ENCODE measurements around the gene BORCS5. TPM values are rescaled to one million over a fixed set of nuclear protein-coding genes. Genes with fewer than 3 reads are reported as not detected.
"Not testable (repeated sequence)": the region's sequence is repeated elsewhere in the genome, so short reads cannot be mapped to it uniquely, and the experiment has no call there.

Gene BORCS5
- total and polyA plus RNA-seq, 5 donors from 2014 or later: 25.0 to 39.2 (median 36.2) TPM

DNA sequence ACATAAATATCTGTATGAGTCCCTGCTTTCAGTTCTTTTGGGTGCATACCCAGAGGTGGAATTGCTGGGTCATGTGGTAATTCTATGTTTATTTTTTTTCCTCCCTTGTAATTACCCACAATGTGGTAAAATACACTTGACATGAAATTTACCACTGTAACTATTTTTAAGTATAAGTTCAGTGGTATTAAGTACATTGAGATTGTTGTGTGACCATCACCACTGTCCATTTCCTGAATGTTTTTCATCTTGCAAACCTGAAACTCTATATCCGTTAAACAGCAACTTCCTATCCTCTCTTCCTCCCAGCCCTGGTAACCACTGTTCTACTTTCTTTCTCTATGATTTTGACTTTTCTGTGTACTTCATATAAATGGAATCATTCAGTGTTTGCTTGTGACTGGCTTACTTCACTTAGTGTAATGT, 51.4 kb downstream of the BORCS5 start:
- Histone ChIP-seq H3K4me1 (ENCODE audit: control insufficient read depth, insufficient read depth, low read length, poor library complexity, severe bottlenecking) (peaks cover 16% of the 10 kb centered on the region), H3K4me3 (ENCODE audit: low read depth, low read length) (peak overlapping the region; percentile 23), H3K9me3 (ENCODE audit: control insufficient read depth in 2 of 2, low read length in 2 of 2) (no peaks in the 10 kb centered on the region), H3K27me3 (ENCODE audit: control insufficient read depth, insufficient read depth, low read length) (no peaks in the 10 kb centered on the region), H3K36me3 (ENCODE audit: control insufficient read depth, insufficient read depth, low read length) (no peaks in the 10 kb centered on the region), H3K27ac (ENCODE audit: insufficient read depth, low read length, poor library complexity, severe bottlenecking) (no peak overlapping the region)
- no peaks in the 10 kb centered on the region for H3K27me3 Mint-ChIP-seq
- H3K4me1 Mint-ChIP-seq: peaks cover 14 to 41% (median 29%) of the 10 kb centered on the region in 4 donors
- H3K4me3 Mint-ChIP-seq: no peak overlapping the region
- H3K27ac Mint-ChIP-seq: peak overlapping the region in 1 of 3 donors; percentile 7
- H3K9me3 Mint-ChIP-seq: peaks cover 0 to 6% (median 0%) of the 10 kb centered on the region in 7 donors
- DNase-seq: peak in 1 of 3 donors; percentile 52
- ATAC-seq (ENCODE audit: low read depth in 2 of 2): no peak
- peaks cover 16% of the 10 kb centered on the region for H3K36me3 Mint-ChIP-seq

DNA sequence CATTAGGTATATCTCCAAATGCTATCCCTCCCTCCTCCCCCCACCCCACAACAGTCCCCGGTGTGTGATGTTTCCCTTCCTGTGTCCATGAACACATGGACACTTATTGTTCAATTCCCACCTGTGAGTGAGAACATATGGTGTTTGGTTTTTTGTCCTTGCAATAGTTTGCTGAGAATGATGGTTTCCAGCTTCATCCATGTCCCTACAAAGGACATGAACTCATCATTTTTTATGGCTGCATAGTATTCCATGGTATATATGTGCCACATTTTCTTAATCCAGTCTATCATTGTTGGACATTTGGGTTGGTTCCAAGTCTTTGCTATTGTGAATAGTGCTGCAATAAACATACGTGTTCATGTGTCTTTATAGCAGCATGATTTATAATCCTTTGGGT, 52.5 kb downstream of the BORCS5 start:
- not testable (repeated sequence) for H3K36me3 ChIP-seq (ENCODE audit: control insufficient read depth, insufficient read depth, low read length); H3K4me3 Mint-ChIP-seq; H3K4me1 ChIP-seq (ENCODE audit: control insufficient read depth, insufficient read depth, low read length, poor library complexity, severe bottlenecking); DNase-seq; H3K9me3 Mint-ChIP-seq; H3K27me3 Mint-ChIP-seq; H3K9me3 ChIP-seq (ENCODE audit: control insufficient read depth in 2 of 2, low read length in 2 of 2); H3K27me3 ChIP-seq (ENCODE audit: control insufficient read depth, insufficient read depth, low read length); H3K4me3 ChIP-seq (ENCODE audit: low read depth, low read length); H3K27ac ChIP-seq (ENCODE audit: insufficient read depth, low read length, poor library complexity, severe bottlenecking); ATAC-seq (ENCODE audit: low read depth in 2 of 2)
- Mint-ChIP-seq H3K27ac (peak overlapping the region in 2 of 3 donors; percentile 7 to 43), H3K4me1 (peaks cover 6 to 30% (median 20%) of the 10 kb centered on the region in 4 donors), H3K36me3 (peaks cover 13% of the 10 kb centered on the region)

DNA sequence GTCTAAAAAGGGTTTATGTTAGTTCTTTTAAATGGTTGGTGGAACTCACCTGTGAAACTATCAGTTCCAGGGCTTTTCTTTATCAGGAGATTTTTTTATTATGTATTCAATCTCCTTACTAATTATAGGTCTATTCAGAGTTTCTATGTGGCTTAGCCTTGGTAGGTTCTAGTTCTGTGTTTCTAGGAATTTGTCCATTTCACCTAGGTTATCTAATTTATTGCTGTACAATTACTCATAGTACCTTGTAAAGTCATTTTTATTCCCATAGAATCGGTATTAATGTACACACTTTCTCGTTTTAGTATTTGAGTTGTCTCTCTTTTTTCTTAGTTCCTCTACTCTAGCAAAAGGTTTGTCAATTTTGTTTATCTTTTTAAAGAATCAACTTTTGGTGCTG, 59.0 kb downstream of the BORCS5 start:
- Histone ChIP-seq H3K36me3 (ENCODE audit: control insufficient read depth, insufficient read depth, low read length) (no peaks in the 10 kb centered on the region), H3K4me3 (ENCODE audit: low read depth, low read length) (no peak overlapping the region), H3K27me3 (ENCODE audit: control insufficient read depth, insufficient read depth, low read length) (no peaks in the 10 kb centered on the region), H3K4me1 (ENCODE audit: control insufficient read depth, insufficient read depth, low read length, poor library complexity, severe bottlenecking) (peaks cover 5% of the 10 kb centered on the region), H3K27ac (ENCODE audit: insufficient read depth, low read length, poor library complexity, severe bottlenecking) (no peak overlapping the region), H3K9me3 (ENCODE audit: control insufficient read depth in 2 of 2, low read length in 2 of 2) (peaks cover 0 to 2% of the 10 kb centered on the region in 2 experiments)
- Mint-ChIP-seq H3K4me1 (peaks cover 11 to 32% (median 20%) of the 10 kb centered on the region in 4 donors), H3K36me3 (peaks cover 17% of the 10 kb centered on the region), H3K9me3 (peaks cover 0 to 16% (median 0%) of the 10 kb centered on the region in 7 donors), H3K27ac (peak overlapping the region; percentile 15 to 70 (median 57)), H3K4me3 (peak overlapping the region in 1 of 4 donors; percentile 6), H3K27me3 (no peaks in the 10 kb centered on the region)
- no peak for ATAC-seq (ENCODE audit: low read depth in 2 of 2)
- DNase-seq: no peak

DNA sequence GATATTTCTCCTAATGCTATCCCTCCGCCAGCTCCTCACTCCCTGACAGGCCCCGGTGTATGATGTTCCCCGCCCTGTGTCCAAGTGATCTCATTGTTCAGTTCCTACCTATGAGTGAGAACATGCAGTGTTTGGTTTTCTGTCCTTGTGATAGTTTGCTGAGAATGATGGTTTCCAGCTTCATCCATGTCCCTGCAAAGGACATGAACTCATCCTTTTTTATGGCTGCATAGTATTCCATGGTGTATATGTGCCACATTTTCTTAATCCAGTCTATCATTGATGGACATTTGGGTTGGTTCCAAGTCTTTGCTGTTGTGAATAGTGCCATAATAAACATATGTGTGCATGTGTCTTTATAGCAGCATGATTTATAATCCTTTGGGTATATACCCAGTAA, 62.3 kb downstream of the BORCS5 start:
- not testable (repeated sequence) for H3K4me3 Mint-ChIP-seq; H3K27me3 ChIP-seq (ENCODE audit: control insufficient read depth, insufficient read depth, low read length); H3K27ac ChIP-seq (ENCODE audit: insufficient read depth, low read length, poor library complexity, severe bottlenecking); ATAC-seq (ENCODE audit: low read depth in 2 of 2); H3K27me3 Mint-ChIP-seq; H3K4me3 ChIP-seq (ENCODE audit: low read depth, low read length); H3K4me1 ChIP-seq (ENCODE audit: control insufficient read depth, insufficient read depth, low read length, poor library complexity, severe bottlenecking); H3K36me3 ChIP-seq (ENCODE audit: control insufficient read depth, insufficient read depth, low read length); DNase-seq
- H3K36me3 Mint-ChIP-seq: peaks cover 28% of the 10 kb centered on the region
- peaks cover 9 to 12% of the 10 kb centered on the region in 2 experiments for H3K9me3 ChIP-seq (ENCODE audit: control insufficient read depth in 2 of 2, low read length in 2 of 2)
- peaks cover 0 to 32% (median 6%) of the 10 kb centered on the region in 7 donors for H3K9me3 Mint-ChIP-seq
- peaks cover 9 to 29% (median 21%) of the 10 kb centered on the region in 4 donors for H3K4me1 Mint-ChIP-seq
- peak overlapping the region in 2 of 3 donors; percentile 51 to 78 for H3K27ac Mint-ChIP-seq

DNA sequence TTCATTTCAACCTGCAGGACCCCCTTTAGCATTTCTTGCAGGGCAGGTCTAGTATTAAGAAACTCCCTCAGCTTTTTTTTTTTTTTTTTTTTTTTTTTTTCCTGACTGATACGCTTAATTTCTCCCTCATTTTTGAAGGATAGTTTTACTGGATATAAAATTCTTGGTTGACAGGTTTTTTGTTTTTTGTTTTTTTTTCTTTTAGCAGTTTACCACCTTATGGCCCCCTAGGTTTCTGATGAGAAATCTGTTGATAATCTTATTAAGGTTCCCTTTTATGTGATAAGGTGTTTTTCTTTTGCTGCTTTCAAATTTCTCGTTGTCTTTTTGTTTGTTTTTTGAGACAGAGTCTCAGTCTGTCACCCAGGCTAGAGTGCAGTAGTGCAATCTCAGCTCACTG, 66.5 kb downstream of the BORCS5 start:
- H3K9me3 Mint-ChIP-seq: peaks cover 0 to 42% (median 11%) of the 10 kb centered on the region in 7 donors
- Histone ChIP-seq H3K36me3 (ENCODE audit: control insufficient read depth, insufficient read depth, low read length) (no peaks in the 10 kb centered on the region), H3K9me3 (ENCODE audit: control insufficient read depth in 2 of 2, low read length in 2 of 2) (peaks cover 14 to 16% of the 10 kb centered on the region in 2 experiments), H3K4me1 (ENCODE audit: control insufficient read depth, insufficient read depth, low read length, poor library complexity, severe bottlenecking) (no peaks in the 10 kb centered on the region), H3K27ac (ENCODE audit: insufficient read depth, low read length, poor library complexity, severe bottlenecking) (no peak overlapping the region), H3K4me3 (ENCODE audit: low read depth, low read length) (no peak overlapping the region), H3K27me3 (ENCODE audit: control insufficient read depth, insufficient read depth, low read length) (no peaks in the 10 kb centered on the region)
- no peak overlapping the region for H3K4me3 Mint-ChIP-seq
- H3K36me3 Mint-ChIP-seq: peaks cover 31% of the 10 kb centered on the region
- H3K27ac Mint-ChIP-seq: no peak overlapping the region
- peaks cover 17 to 32% (median 24%) of the 10 kb centered on the region in 4 donors for H3K4me1 Mint-ChIP-seq
- no peak for ATAC-seq (ENCODE audit: low read depth in 2 of 2)
- no peaks in the 10 kb centered on the region for H3K27me3 Mint-ChIP-seq
- no peak for DNase-seq

DNA sequence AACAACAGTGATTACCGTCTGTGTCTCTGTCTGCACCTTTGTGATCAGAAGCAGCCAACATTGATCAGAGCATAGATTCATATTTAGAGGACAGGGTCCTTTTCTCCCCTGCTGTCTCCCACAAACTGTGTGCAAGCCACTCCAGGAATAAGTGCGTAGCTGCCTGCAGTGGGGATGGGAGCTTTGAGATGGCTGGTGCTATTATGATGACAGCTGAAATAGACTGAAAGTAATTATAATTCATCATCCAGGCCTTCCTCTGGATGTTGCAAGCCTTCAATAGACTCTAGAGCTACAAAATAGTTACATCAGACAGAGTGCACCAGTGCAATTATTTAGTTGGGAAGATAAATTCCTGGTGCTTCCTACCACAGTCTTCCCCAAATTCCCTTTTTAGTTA, 68.1 kb downstream of the BORCS5 start:
- Mint-ChIP-seq H3K27me3 (no peaks in the 10 kb centered on the region), H3K9me3 (peaks cover 0 to 35% (median 11%) of the 10 kb centered on the region in 7 donors), H3K27ac (no peak overlapping the region)

DNA sequence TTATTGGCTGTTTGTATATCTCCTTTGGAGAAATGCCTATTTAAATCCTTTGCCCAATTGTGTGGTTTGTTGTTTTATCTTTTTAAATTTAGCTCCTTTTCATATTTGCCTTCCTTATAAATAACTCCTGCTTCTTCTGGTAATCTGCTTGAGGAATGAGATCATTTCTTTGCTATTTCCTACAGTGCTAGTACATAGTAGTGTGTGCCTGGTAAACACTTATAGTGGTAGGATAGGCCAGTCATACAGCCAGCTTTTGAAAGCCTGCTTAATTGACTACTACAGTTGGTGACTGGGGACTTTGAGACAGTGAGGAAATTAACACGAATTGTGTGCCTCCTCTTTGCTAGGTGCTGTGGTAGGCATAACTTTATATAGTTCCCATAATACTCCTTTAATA, 68.7 kb downstream of the BORCS5 start:
- no peak for ATAC-seq (ENCODE audit: low read depth in 2 of 2)
- peaks cover 13 to 16% of the 10 kb centered on the region in 2 experiments for H3K9me3 ChIP-seq (ENCODE audit: control insufficient read depth in 2 of 2, low read length in 2 of 2)
- H3K27me3 ChIP-seq (ENCODE audit: control insufficient read depth, insufficient read depth, low read length): no peaks in the 10 kb centered on the region
- peaks cover 7% of the 10 kb centered on the region for H3K4me1 ChIP-seq (ENCODE audit: control insufficient read depth, insufficient read depth, low read length, poor library complexity, severe bottlenecking)
- H3K36me3 ChIP-seq (ENCODE audit: control insufficient read depth, insufficient read depth, low read length): no peaks in the 10 kb centered on the region
- H3K27ac ChIP-seq (ENCODE audit: insufficient read depth, low read length, poor library complexity, severe bottlenecking): no peak overlapping the region
- H3K9me3 Mint-ChIP-seq: peaks cover 0 to 32% (median 11%) of the 10 kb centered on the region in 7 donors
- H3K4me1 Mint-ChIP-seq: peaks cover 21 to 41% (median 38%) of the 10 kb centered on the region in 4 donors
- H3K27me3 Mint-ChIP-seq: no peaks in the 10 kb centered on the region
- peaks cover 25% of the 10 kb centered on the region for H3K36me3 Mint-ChIP-seq
- H3K4me3 Mint-ChIP-seq: peak overlapping the region in 1 of 4 donors; percentile 52
- no peak for DNase-seq
- H3K4me3 ChIP-seq (ENCODE audit: low read depth, low read length): no peak overlapping the region
- H3K27ac Mint-ChIP-seq: peak overlapping the region in 1 of 3 donors; percentile 15

More for the DNA sequence above, 68.1 kb downstream of the BORCS5 start:
- H3K9me3 ChIP-seq (ENCODE audit: control insufficient read depth in 2 of 2, low read length in 2 of 2): peaks cover 13 to 16% of the 10 kb centered on the region in 2 experiments
- peaks cover 27% of the 10 kb centered on the region for H3K36me3 Mint-ChIP-seq
- H3K27me3 ChIP-seq (ENCODE audit: control insufficient read depth, insufficient read depth, low read length): no peaks in the 10 kb centered on the region
- H3K4me3 Mint-ChIP-seq: no peak overlapping the region
- H3K4me1 ChIP-seq (ENCODE audit: control insufficient read depth, insufficient read depth, low read length, poor library complexity, severe bottlenecking): peaks cover 4% of the 10 kb centered on the region
- no peak for DNase-seq
- H3K36me3 ChIP-seq (ENCODE audit: control insufficient read depth, insufficient read depth, low read length): no peaks in the 10 kb centered on the region
- no peak for ATAC-seq (ENCODE audit: low read depth in 2 of 2)
- peaks cover 21 to 41% (median 37%) of the 10 kb centered on the region in 4 donors for H3K4me1 Mint-ChIP-seq
- no peak overlapping the region for H3K4me3 ChIP-seq (ENCODE audit: low read depth, low read length)
- H3K27ac ChIP-seq (ENCODE audit: insufficient read depth, low read length, poor library complexity, severe bottlenecking): no peak overlapping the region

DNA sequence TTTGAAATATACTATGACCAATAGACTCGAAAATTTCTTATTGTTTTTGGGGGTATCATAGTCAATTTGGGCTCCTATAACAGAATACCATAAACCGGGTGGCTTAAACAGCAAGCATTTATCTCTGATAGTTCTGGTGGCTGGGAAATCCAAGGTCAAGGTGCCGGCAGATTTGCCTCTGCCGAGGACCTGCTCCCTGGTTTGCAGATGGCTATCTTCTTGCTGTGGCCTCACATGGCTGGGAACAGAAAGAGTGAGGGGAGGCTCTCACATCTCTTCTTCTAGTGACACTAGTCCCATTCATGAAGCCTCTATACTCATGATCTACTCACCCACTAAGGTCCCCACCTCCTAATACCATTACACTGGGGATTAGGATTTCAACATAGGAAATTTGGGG, 70.7 kb downstream of the BORCS5 start:
- peaks cover 14% of the 10 kb centered on the region for H3K4me1 ChIP-seq (ENCODE audit: control insufficient read depth, insufficient read depth, low read length, poor library complexity, severe bottlenecking)
- Mint-ChIP-seq H3K9me3 (peaks cover 0 to 21% (median 7%) of the 10 kb centered on the region in 7 donors), H3K4me1 (peaks cover 29 to 54% (median 46%) of the 10 kb centered on the region in 4 donors), H3K27ac (peak overlapping the region in 2 of 3 donors; percentile 38 to 55), H3K36me3 (peaks cover 11% of the 10 kb centered on the region), H3K27me3 (no peaks in the 10 kb centered on the region), H3K4me3 (no peak overlapping the region)
- H3K9me3 ChIP-seq (ENCODE audit: control insufficient read depth in 2 of 2, low read length in 2 of 2): peaks cover 13 to 16% of the 10 kb centered on the region in 2 experiments
- DNase-seq: no peak
- no peak overlapping the region for H3K27ac ChIP-seq (ENCODE audit: insufficient read depth, low read length, poor library complexity, severe bottlenecking)
- no peak for ATAC-seq (ENCODE audit: low read depth in 2 of 2)
- no peaks in the 10 kb centered on the region for H3K36me3 ChIP-seq (ENCODE audit: control insufficient read depth, insufficient read depth, low read length)
- no peak overlapping the region for H3K4me3 ChIP-seq (ENCODE audit: low read depth, low read length)
- H3K27me3 ChIP-seq (ENCODE audit: control insufficient read depth, insufficient read depth, low read length): no peaks in the 10 kb centered on the region
